ENCODE results near the gene ANKRD65.
A peak's percentile ranks its signal among the peaks of the same experiment; 100 is the strongest.

ANKRD65 gene

GRCh38 chr1:1436630-1437032 is 15.6 kb upstream of the ANKRD65 start:
- peak overlapping the region; percentile 57 for H3K4me3 Mint-ChIP-seq
- peaks cover 3% of the 10 kb centered on the region for H3K27me3 Mint-ChIP-seq (ENCODE audit: low read depth)
- H3K36me3 Mint-ChIP-seq (ENCODE audit: low read depth): no peaks in the 10 kb centered on the region
- no peaks in the 10 kb centered on the region for H3K9me3 Mint-ChIP-seq
- H3K4me1 Mint-ChIP-seq (ENCODE audit: low read depth): peaks cover 2% of the 10 kb centered on the region
- H3K27ac Mint-ChIP-seq: no peak overlapping the region

GRCh38 chr1:1435911-1436629 is 15.0 kb upstream of the ANKRD65 start:
- Mint-ChIP-seq H3K36me3 (ENCODE audit: low read depth) (no peaks in the 10 kb centered on the region), H3K4me1 (ENCODE audit: low read depth) (peaks cover 2% of the 10 kb centered on the region), H3K4me3 (peak overlapping the region; percentile 57), H3K9me3 (no peaks in the 10 kb centered on the region), H3K27me3 (ENCODE audit: low read depth) (peaks cover 3% of the 10 kb centered on the region), H3K27ac (no peak overlapping the region)

DNA sequence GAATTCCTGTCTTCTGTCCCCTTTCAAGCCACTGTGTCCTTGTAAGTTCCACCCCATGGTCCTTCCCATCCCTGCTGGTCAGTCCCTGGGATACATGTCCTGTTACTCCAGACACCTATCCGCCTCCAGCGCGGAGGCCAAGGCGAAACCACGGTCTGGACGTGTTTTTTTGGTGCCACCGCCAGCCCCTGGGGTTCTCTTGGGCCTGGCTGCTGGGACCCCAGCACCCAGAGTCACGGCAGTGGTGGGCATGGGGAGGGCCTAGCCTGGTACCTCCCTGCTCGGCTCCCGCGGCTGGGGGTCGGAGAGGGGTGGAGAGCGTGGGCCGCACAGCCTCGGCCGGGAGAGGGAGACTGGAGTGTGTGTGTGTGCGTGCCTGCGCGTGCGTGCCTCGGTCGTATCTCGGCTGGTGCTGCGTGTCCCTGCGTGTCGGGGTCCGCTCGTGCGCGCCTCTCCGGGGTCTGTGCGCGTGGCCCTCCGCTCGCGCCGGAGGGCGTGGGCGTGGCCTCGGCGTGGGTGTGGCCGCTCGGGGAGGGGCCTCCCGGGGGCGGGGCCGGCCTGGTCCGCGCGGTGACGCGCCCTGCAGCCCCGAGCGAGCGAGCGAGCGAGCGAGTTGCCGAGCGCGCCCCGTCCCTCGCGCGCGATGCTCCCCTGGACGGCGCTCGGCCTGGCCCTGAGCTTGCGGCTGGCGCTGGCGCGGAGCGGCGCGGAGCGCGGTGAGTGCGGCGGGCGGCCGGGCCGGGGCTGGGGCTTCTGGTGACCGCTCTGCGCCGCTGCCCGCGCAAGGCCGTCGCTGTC is 14.2 kb upstream of the ANKRD65 start, which contains the start of gene VWA1:
VWA1 (plus strand) TSS at position 585 of the 798 bp plus-strand sequence; CDS start at position 644, 59 bp downstream.
- Mint-ChIP-seq H3K27me3 (ENCODE audit: low read depth) (peaks cover 3% of the 10 kb centered on the region), H3K36me3 (ENCODE audit: low read depth) (no peaks in the 10 kb centered on the region), H3K27ac (peak within 1 kb of the TSS; percentile 55), H3K4me1 (ENCODE audit: low read depth) (peaks cover 2% of the 10 kb centered on the region), H3K4me3 (peak within 1 kb of the TSS; percentile 57), H3K9me3 (no peaks in the 10 kb centered on the region)

DNA sequence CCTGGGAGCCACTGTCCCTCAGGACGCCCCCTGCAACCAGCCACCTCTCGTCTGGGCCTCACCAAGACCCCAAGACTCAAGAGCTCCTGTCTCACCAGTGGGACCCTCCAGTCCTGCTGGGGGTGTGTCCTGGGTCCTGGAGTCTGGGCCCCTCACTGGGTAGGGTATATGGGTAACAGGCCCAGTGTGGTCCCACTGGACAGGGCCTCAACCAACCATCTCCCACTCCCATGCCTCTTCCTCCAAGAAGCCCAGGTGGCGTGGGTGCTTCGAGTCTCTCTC is 13.7 kb upstream of the ANKRD65 start:
- H3K36me3 Mint-ChIP-seq (ENCODE audit: low read depth): no peaks in the 10 kb centered on the region
- peak overlapping the region; percentile 55 for H3K27ac Mint-ChIP-seq
- peak overlapping the region; percentile 56 for H3K4me3 Mint-ChIP-seq
- peaks cover 2% of the 10 kb centered on the region for H3K4me1 Mint-ChIP-seq (ENCODE audit: low read depth)
- no peaks in the 10 kb centered on the region for H3K9me3 Mint-ChIP-seq
- peaks cover 6% of the 10 kb centered on the region for H3K27me3 Mint-ChIP-seq (ENCODE audit: low read depth)

DNA sequence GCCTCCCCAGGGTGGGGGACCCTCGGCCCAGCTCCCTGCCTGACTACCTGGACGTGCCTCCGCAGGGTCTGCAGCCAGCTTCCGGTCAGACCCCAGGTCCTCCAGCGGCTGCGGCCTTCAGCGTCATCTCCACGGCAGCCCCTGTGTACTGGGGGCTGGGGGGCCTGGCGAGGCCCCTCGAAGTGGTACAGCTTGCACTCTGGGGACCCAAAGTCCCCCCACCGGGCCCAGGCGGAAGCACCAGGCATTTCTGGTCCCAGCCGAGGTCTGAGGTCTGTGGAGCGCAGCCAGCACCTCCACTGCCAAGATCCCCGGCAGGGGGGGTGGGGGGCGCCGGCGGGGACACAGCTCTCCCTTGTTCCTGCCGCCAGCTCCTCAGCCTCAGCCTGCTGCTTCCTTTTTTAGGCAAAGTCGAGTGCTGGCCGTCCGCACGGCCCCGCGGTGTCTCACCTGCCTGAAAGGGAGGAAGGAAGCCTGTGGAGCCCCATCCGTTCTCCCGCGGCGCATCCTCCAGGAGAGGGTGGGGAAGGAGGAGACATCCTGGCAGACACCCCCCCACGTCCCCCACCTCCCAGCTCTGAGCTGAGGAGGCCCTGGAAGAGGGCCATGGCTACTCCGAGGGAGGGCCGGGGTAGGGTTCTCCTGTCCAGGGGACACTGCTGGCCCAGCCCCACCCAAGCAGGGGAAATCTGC is 13.2 kb upstream of the ANKRD65 start:
- H3K4me3 Mint-ChIP-seq: peak overlapping the region; percentile 56
- peaks cover 2% of the 10 kb centered on the region for H3K4me1 Mint-ChIP-seq (ENCODE audit: low read depth)
- H3K36me3 Mint-ChIP-seq (ENCODE audit: low read depth): no peaks in the 10 kb centered on the region
- peaks cover 11% of the 10 kb centered on the region for H3K27me3 Mint-ChIP-seq (ENCODE audit: low read depth)
- no peak overlapping the region for H3K27ac Mint-ChIP-seq
- no peaks in the 10 kb centered on the region for H3K9me3 Mint-ChIP-seq

GRCh38 chr1:1433804-1434130 is 12.7 kb upstream of the ANKRD65 start:
- peaks cover 2% of the 10 kb centered on the region for H3K4me1 Mint-ChIP-seq (ENCODE audit: low read depth)
- no peak overlapping the region for H3K27ac Mint-ChIP-seq
- no peak overlapping the region for H3K4me3 Mint-ChIP-seq
- H3K27me3 Mint-ChIP-seq (ENCODE audit: low read depth): peaks cover 11% of the 10 kb centered on the region
- H3K36me3 Mint-ChIP-seq (ENCODE audit: low read depth): no peaks in the 10 kb centered on the region
- H3K9me3 Mint-ChIP-seq: no peaks in the 10 kb centered on the region

- H3K36me3 Mint-ChIP-seq (ENCODE audit: low read depth): no peaks in the 10 kb centered on the region
- H3K4me3 Mint-ChIP-seq: no peak overlapping the region
- H3K27me3 Mint-ChIP-seq (ENCODE audit: low read depth): peaks cover 16% of the 10 kb centered on the region
- H3K4me1 Mint-ChIP-seq (ENCODE audit: low read depth): peaks cover 4% of the 10 kb centered on the region
- no peak overlapping the region for H3K27ac Mint-ChIP-seq
- H3K9me3 Mint-ChIP-seq: no peaks in the 10 kb centered on the region
These were observed 12.1 kb upstream of the ANKRD65 start for GRCh38 chr1:1432951-1433803.

GRCh38 chr1:1432274-1432950 is 11.3 kb upstream of the ANKRD65 start:
- H3K27ac Mint-ChIP-seq: no peak overlapping the region
- H3K4me1 Mint-ChIP-seq (ENCODE audit: low read depth): peaks cover 4% of the 10 kb centered on the region
- H3K4me3 Mint-ChIP-seq: no peak overlapping the region
- H3K36me3 Mint-ChIP-seq (ENCODE audit: low read depth): no peaks in the 10 kb centered on the region
- peaks cover 16% of the 10 kb centered on the region for H3K27me3 Mint-ChIP-seq (ENCODE audit: low read depth)
- no peaks in the 10 kb centered on the region for H3K9me3 Mint-ChIP-seq

GRCh38 chr1:1431845-1432273 is 10.8 kb upstream of the ANKRD65 start:
- no peak overlapping the region for H3K4me3 Mint-ChIP-seq
- H3K27me3 Mint-ChIP-seq (ENCODE audit: low read depth): peaks cover 16% of the 10 kb centered on the region
- H3K9me3 Mint-ChIP-seq: no peaks in the 10 kb centered on the region
- no peak overlapping the region for H3K27ac Mint-ChIP-seq
- peaks cover 4% of the 10 kb centered on the region for H3K4me1 Mint-ChIP-seq (ENCODE audit: low read depth)
- no peaks in the 10 kb centered on the region for H3K36me3 Mint-ChIP-seq (ENCODE audit: low read depth)

DNA sequence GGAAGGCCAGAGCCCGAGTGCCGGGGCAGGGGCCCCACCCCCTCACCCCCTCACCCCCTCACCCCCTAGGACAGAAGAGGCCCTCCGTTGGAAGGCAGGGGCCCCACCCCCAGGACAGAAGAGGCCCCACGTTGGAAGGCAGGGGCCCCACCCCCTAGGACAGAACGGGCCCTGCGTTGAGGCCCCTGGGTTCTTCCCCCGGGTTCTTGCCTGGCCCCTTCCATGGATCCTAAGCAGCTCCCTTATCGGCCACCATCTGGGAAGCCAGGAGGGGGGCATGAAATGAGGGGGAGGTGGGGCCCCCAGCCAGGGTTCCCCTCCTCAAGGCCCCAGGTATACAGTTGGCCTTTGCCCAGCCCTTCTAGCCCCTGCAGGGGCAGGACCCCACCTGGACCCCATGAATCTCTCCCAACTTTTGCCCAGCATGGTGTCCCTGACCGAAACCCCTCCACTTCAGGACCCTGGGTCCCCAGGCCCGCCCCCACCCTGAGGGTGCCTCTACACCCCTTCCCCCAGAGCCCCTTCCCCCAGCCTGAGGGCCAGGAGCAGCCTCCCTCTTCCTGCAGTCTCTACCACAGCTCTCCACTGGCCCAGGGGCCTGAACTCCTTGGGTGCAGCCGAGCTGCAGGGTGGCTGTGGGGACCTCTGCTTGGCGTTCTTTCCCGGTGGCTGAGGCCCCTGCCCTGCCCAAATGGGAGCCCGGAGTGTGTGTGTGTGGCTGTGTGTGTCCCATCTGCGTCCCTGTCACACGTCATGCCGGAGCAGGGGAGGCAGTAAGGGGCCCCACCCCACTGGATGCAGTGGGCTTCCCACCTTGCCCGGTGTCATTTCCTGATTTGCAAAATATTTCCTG is 10.1 kb upstream of the ANKRD65 start:
- Mint-ChIP-seq H3K36me3 (ENCODE audit: low read depth) (no peaks in the 10 kb centered on the region), H3K27me3 (ENCODE audit: low read depth) (peaks cover 16% of the 10 kb centered on the region), H3K9me3 (no peaks in the 10 kb centered on the region), H3K4me3 (no peak overlapping the region), H3K4me1 (ENCODE audit: low read depth) (peaks cover 4% of the 10 kb centered on the region), H3K27ac (no peak overlapping the region)

DNA sequence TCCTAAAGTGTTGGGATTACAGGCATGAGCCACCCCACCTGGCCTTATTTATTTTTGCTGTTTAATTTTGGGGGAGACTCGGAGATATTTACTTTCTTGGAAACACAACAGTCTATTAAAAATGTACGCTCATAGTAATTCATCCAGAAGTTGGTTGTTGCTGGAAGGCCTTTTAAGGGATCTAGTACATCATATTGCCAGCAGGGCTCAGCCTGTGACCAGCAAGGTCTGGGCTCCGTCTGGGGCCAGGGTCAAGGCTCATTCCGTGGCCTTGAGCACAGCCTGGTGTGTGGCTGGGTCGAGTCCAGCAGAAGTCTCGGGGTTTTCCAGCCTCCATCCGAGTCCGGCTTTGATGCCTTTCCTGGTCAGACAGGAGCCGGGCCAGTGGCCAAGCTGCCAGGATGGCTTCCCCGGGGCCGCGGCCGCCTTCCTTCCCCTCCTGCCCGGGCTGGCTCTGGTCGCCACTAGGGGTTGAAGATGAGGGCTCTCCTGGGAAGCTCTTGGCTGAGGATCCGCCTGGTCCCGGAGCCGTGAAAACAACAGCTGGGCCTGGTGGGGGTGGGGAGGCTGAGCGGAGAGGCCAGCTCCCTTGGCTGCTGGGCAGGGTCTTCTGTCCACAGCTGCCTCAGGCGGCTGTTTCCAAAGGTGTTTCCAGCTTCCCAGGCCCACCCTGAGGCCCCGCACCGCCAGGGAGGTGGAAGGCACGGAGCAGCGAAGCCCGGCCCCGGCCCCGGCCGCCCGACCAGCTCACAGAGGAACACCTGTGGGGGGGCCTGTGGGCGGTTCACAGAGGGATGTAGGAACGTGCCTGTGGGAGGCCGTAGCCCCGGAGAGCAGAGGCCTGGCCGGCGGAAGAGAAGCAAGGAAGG is 9.3 kb upstream of the ANKRD65 start:
- peaks cover 16% of the 10 kb centered on the region for H3K27me3 Mint-ChIP-seq (ENCODE audit: low read depth)
- H3K27ac Mint-ChIP-seq: no peak overlapping the region
- no peak overlapping the region for H3K4me3 Mint-ChIP-seq
- H3K4me1 Mint-ChIP-seq (ENCODE audit: low read depth): peaks cover 4% of the 10 kb centered on the region
- no peaks in the 10 kb centered on the region for H3K36me3 Mint-ChIP-seq (ENCODE audit: low read depth)
- H3K9me3 Mint-ChIP-seq: no peaks in the 10 kb centered on the region

GRCh38 chr1:1429671-1430073 is 8.6 kb upstream of the ANKRD65 start:
- Mint-ChIP-seq H3K9me3 (no peaks in the 10 kb centered on the region), H3K4me1 (ENCODE audit: low read depth) (peaks cover 2% of the 10 kb centered on the region), H3K36me3 (ENCODE audit: low read depth) (no peaks in the 10 kb centered on the region), H3K4me3 (no peak overlapping the region), H3K27ac (no peak overlapping the region), H3K27me3 (ENCODE audit: low read depth) (peaks cover 16% of the 10 kb centered on the region)
